Kidney capillary endothelial cell (primary cell): Measurements from ENCODE around the gene SIRT3.
"Not testable (repeated sequence)": the region's sequence is repeated elsewhere in the genome, so short reads cannot be mapped to it uniquely, and the experiment has no call there.

ENCODE experiments used
- DNase-seq: peaks from one replicate; pipeline ENCODE4 v3.0.0-alpha.2; 2018; ENCODE audit warnings: low spot score

SIRT3 gene

DNA sequence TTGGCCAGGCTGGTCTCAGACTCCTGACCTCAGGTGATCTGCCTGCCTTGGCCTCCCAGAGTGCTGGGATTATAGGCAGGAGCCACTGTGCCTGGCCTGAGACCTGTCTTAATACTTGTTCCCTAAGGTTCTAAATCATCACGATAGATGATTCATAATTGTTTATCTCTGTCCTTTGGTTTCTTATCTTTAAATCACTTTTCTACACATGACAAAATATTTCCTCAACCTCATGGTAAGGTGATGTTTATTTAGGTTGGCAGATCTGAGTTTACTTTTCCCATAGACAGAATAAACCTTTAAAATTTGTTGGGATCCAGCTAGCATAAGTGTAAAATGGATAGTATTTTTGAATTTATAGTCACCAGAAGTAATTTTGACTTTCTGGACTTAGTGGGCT is 4.2 kb upstream of the SIRT3 start:
- no peak for DNase-seq

DNA sequence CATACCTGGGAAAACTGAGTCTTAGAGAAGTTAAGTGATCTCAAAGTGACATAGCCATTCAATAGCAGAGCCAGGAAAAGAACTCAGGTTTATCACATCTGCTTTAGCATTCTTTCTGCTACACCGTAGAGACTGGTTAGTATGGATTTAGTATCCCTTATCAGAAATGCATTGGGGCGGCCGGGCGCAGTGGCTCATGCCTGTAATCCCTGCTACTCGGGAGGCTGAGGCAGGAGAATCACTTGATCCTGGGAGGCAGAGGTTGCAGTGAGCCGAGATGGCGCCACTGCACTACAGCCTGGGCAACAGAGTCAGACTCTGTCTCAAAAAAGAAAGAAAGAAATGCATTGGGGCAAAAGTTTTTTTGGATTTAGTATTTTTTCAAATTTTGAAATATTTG is 2.2 kb upstream of the SIRT3 start:
- not testable (repeated sequence) for DNase-seq

DNA sequence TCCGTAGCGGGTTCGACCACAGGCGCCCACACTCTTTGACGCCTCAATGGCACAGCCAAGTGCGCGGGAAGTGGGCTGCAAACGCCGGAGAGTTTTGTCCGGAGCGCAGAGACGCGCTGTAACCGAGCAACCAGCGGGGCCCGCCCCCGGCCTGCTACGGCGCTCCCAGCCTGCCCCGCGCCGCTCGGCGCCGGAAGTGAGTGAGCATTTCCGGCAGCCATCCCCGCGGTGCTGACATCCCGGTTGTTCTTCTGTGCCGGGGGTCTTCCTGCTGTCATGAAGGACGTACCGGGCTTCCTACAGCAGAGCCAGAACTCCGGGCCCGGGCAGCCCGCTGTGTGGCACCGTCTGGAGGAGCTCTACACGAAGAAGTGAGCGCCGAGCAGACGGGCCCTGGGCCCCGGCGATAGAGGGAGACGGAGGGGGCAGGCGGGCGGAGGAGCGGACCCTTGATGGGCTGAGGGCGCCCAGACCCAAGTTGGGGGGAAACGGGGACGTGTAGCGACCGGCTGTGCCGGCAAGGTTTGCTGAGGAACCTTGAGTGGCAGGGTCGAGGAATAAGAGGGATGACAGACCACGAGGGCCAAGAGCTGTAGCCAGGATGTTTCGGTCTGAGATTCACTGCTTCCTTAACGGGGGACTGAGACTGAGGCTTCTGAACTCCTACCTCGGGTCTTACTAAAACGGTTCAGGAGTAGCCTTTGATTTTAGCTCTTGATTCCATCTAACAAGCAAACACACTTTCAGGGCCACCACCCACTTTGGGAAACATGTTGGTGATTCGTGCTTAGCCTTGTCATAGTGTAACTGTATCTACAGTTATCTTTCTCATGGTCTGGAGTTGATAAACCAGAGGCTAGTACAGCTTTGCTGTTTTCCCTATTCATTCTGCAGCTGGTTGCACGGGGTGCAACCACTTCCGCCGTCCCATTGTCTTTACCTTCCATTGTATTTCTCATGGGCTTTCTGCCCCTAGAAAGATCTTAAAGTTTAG is 929 bp upstream of the SIRT3 start, which contains the start of gene PSMD13:
PSMD13 (plus strand) TSS at position 203 of the 994 bp plus-strand sequence; CDS start at position 277, 74 bp downstream.
- peak; percentile 83 for DNase-seq

DNA sequence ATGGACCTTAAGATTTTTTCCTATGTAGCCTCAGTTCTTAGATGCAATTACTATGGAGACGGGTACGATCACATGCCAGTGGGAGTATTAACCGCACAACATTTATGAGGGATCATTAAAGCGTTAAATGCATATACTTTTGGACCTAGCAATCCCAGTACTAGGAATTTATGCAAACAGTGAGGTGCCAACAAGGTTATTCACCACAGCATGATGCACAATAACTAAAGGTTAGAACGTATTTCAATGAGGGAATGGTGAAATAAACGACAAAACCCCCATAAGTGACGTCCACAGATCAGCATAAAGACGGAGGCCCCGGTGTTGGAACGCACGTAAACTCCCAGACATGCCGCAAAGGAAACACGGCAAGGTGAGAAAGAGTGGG is 539 bp downstream of the SIRT3 start:
- no peak for DNase-seq

GRCh38 chr11:235180-235579 is 962 bp downstream of the SIRT3 start:
- DNase-seq: no peak

GRCh38 chr11:232783-233565 is 3.2 kb downstream of the SIRT3 start:
- no peak for DNase-seq

DNA sequence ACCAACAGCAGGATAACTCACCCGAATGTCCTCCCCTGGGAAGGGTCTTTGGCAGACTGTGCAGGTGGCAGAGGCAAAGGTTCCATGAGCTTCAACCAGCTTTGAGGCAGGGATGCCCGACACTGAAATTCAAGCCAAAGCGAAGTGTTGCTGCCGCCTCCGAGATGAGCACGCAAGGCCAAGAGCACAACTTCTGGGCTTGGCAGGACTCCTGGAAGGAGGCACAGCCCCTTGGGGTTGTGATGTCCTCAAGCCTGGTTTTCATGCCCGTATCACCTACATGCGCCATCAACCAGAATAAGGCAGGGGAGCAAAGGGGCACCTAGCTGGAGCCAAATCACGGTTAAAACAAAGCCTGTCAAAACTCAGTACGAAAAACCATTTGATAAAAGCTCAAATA is 5.7 kb downstream of the SIRT3 start:
- no peak for DNase-seq

GRCh38 chr11:227824-228379 is 8.2 kb downstream of the SIRT3 start:
- DNase-seq: no peak

DNA sequence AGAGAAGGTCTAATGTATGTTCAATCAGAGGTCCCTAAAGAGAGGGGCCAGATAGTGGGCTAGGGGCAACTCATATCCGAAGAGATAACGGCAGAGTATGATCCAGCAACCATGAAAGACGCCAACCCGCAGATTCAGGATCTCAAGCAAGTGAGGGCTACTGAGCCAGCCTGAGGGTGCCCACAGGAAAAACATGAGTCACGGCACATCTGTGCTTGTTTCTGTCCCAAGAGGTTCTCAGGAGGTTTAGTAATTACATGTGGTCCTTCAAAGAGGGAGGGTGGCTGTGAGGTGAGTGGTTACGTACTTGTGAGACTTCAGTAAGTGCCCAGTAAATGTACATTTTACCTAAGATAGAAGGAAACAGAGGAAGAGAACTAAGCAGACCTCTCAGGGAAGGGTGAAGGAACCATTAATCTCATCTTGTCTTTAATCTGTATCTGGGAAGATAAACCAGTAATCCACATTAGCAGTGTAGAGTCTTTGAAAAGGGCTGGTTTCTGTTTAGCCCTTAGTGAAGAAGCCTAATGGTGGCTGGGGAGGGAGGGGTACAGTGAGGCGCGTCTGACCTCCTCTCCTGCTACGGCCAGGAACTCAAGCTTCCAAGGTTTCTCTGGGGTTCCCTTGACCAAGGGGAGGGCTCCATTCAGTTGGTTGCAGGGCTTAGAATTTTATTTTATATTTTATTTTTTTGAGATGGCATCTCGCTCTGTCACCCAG is 10.2 kb downstream of the SIRT3 start:
- no peak for DNase-seq

GRCh38 chr11:224424-224823 is 11.7 kb downstream of the SIRT3 start:
- DNase-seq: no peak

GRCh38 chr11:223884-224283 is 12.3 kb downstream of the SIRT3 start:
- DNase-seq: no peak

DNA sequence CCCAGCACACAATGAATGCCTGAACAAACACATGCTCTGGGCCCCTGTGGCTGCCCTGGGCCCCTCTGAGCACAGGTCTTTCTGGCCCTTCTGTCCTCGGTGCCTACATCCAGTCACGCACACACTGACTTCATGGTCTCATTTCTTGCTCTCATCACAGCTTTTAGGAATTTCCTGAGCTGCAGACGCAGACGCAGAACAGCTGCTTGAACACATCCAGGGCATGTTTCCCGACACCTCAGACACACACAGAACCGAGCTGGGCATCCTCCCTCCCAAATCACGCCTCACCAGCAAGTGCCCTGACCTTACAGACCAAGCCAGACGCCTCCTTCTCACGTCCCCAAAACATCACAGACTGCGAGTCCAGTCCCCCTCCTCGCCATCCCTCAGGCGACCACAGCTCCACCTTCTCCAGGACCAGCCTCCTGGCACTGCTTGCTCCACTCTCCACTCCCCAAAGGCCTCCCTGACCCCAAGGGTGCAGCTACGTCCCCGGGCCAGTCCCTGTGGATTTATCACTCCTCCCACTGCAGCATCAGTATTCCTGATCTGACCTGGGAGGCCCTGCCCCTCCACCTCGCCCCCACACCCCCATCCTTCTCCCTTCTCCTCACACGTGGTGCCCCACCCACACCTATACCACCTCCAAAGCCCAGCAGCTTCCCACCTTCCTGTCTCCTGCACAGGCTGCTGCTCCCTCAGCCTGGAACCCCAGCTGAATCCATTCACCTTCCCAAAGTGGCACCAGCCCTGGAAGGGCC is 12.9 kb downstream of the SIRT3 start:
- no peak for DNase-seq

DNA sequence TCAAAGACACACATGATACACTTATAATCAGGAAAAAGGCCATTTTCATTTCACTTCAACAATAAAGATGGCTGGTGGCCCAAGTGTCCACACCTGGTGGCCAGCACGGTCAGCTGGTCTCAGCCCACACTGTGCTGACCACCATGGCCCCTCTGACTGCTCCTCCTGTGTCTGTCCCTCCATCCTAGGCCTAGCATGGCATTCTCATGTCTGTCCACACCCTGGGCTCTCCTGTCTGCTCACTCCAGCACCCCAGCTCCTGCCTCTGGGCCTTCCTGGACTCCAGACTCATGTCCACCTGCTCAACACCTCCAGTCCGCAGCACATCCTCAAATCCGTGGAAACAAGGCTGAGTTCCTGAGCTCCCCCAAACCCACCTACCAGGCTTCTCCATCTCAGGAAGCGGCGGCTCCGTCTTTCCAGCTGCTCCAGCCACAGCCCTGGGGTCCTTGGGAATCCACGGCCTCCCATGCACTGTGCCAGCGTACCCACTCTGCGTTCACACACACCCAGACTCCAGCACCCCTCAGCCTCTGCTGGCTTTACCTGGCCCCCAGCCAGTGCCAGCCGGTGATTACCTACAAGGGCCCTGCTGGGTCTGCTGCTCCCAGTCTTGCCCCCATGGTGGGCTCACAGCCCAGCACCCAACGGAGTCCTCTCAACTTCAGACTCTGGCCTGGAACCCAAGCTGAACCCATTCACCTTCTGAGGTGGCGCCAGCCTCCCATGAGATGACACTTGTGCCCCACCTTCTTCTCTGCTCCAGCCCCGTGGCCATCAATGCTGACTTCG is 13.9 kb downstream of the SIRT3 start:
- no peak for DNase-seq

- DNase-seq: no peak
Measured at GRCh38 chr11:221539-221938, 14.6 kb downstream of the SIRT3 start.

DNA sequence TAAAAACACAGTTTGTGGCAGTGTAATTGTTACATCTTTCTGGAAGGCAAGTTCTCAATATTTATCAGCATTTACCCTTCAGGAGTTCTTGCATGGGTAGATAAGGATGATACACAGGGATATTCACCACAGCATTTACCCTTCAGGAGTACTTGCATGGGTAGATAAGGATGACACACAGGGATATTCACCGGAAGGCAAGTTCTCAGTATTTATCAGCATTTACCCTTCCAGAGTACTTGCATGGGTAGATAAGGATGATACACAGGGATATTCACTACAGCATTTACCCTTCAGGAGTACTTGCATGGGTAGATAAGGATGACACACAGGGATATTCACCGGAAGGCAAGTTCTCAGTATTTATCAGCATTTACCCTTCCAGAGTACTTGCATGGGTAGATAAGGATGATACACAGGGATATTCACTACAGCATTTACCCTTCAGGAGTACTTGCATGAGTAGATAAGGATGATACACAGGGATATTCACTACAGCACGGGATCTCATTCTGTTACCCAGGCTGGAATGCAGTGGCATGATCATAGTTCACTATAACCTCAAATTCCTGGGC is 15.4 kb downstream of the SIRT3 start:
- not testable (repeated sequence) for DNase-seq

GRCh38 chr11:218815-219593 is 17.1 kb downstream of the SIRT3 start:
- DNase-seq: no peak

DNA sequence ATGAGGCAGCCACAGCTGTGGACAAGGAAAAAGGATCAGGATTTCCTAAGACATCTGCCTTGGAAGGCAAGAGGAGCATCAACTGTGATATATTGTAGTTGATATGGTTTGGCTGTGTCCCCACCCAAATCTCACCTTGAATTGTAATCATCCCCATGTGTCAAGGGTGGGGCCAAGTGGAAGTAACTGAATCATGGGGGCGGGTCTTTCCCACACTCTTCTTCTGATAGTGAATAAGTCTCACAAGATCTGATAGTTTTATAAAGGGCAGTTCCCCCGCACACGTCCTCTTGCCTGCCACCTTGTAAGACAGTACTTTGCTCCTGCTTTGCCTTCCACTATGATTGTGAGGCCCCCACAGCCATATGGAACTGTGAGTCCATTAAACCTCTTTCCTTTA is 18.4 kb downstream of the SIRT3 start:
- DNase-seq: no peak

- DNase-seq: no peak
Measured at GRCh38 chr11:216081-216974, 19.8 kb downstream of the SIRT3 start.
